Stimulated activated CD8-positive, alpha-beta memory T cell treated with anti-CD3 and anti-CD28 coated beads, Interleukin-4, amount 100 ng/mL, for 24 hours (primary cell): ENCODE results near the gene KIF14.
A peak's percentile ranks its signal among the peaks of the same experiment; 100 is the strongest.

ENCODE experiments used
- DNase-seq: peaks from one replicate; pipeline ENCODE4 v3.0.0-alpha.2; 2020; ENCODE audit warnings: low read depth

The KIF14 gene

GRCh38 chr1:200620273-200621131, at the start of gene KIF14:
Gene KIF14 (minus strand): TSS chr1:200620751. CDS start chr1:200618723, 2,028 bp downstream.
- DNase-seq: peak; percentile 87

GRCh38 chr1:200669314-200670241, 49.0 kb upstream of the KIF14 start, which contains the start of gene DDX59:
Gene DDX59 (minus strand): TSS chr1:200669907. CDS start chr1:200666740, 3,167 bp downstream.
- DNase-seq: peak; percentile 91

- DNase-seq: no peak
Measured at GRCh38 chr1:200668514-200669313, 48.2 kb upstream of the KIF14 start.

GRCh38 chr1:200666309-200666708, 45.8 kb upstream of the KIF14 start:
- no peak for DNase-seq

- no peak for DNase-seq
Measured at GRCh38 chr1:200665861-200666260, 45.3 kb upstream of the KIF14 start.

GRCh38 chr1:200660719-200661118, 40.2 kb upstream of the KIF14 start:
- DNase-seq: no peak

GRCh38 chr1:200659269-200659668, 38.7 kb upstream of the KIF14 start:
- no peak for DNase-seq

- DNase-seq: no peak
Measured at GRCh38 chr1:200658037-200658818, 37.7 kb upstream of the KIF14 start.

- no peak for DNase-seq
Measured at GRCh38 chr1:200654660-200655059, 34.1 kb upstream of the KIF14 start.

- DNase-seq: no peak
Measured at GRCh38 chr1:200653022-200653462, 32.5 kb upstream of the KIF14 start.

- DNase-seq: no peak
Measured at GRCh38 chr1:200652378-200652777, 31.8 kb upstream of the KIF14 start.

GRCh38 chr1:200646515-200646914, 26.0 kb upstream of the KIF14 start:
- DNase-seq: no peak

GRCh38 chr1:200644021-200644420, 23.5 kb upstream of the KIF14 start:
- no peak for DNase-seq

- DNase-seq: no peak
Measured at GRCh38 chr1:200642481-200642880, 21.9 kb upstream of the KIF14 start.

GRCh38 chr1:200640963-200641401, 20.4 kb upstream of the KIF14 start:
- no peak for DNase-seq

- no peak for DNase-seq
Measured at GRCh38 chr1:200640373-200640962, 19.9 kb upstream of the KIF14 start.

GRCh38 chr1:200638073-200638472, 17.5 kb upstream of the KIF14 start:
- no peak for DNase-seq

- DNase-seq: no peak
Measured at GRCh38 chr1:200636681-200637080, 16.1 kb upstream of the KIF14 start.

GRCh38 chr1:200634261-200635122, 13.9 kb upstream of the KIF14 start:
- no peak for DNase-seq

GRCh38 chr1:200631375-200631774, 10.8 kb upstream of the KIF14 start:
- DNase-seq: no peak
